GM12873 (cell line): ENCODE results near the gene SYF2.

Experiments used
- TF ChIP-seq, protein P1 (sequence below): IDR thresholded peaks from 2 replicates; pipeline ENCODE4 v1.5.1; 2012; ENCODE audit warnings: low read depth, mild to moderate bottlenecking, moderate library complexity, low read length, control low read depth; ENCODE audit not compliant: insufficient read depth; ENCODE audit errors: missing control alignments

Gene SYF2

DNA sequence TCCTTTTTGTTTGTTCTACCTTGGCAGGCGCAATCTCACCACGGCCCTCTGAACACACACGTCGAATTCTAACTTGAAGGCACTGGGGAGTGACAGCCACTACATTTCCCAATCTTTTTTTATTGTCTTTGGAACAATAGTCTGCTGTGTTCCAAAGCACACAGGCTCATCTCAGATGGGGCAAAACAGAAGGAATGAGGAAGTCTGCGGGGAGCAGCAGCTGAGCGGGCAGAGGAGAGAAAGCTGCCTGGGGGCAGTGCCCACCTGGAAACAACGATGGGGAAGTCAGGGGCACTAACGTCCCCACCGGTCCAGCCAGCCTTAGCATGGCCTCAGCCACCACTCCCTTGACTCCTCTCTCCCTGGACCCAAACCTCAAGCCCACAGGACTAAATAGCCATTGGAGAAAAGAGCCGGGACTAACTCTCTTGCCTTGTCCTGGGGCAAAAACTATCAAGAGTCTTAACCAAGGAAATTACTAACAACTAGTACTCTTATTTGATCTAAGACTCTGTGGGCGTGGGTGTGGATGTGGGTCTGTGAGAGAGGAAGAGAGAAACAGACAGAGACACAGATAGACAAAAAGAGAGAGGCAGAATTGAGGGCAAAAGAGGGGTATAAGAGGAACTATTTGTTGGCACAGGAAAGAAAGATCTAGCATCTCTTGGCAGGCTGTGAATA, 34.2 kb downstream of the SYF2 start:
- TF ChIP-seq, protein P1, sequence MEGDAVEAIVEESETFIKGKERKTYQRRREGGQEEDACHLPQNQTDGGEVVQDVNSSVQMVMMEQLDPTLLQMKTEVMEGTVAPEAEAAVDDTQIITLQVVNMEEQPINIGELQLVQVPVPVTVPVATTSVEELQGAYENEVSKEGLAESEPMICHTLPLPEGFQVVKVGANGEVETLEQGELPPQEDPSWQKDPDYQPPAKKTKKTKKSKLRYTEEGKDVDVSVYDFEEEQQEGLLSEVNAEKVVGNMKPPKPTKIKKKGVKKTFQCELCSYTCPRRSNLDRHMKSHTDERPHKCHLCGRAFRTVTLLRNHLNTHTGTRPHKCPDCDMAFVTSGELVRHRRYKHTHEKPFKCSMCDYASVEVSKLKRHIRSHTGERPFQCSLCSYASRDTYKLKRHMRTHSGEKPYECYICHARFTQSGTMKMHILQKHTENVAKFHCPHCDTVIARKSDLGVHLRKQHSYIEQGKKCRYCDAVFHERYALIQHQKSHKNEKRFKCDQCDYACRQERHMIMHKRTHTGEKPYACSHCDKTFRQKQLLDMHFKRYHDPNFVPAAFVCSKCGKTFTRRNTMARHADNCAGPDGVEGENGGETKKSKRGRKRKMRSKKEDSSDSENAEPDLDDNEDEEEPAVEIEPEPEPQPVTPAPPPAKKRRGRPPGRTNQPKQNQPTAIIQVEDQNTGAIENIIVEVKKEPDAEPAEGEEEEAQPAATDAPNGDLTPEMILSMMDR = no peak

DNA sequence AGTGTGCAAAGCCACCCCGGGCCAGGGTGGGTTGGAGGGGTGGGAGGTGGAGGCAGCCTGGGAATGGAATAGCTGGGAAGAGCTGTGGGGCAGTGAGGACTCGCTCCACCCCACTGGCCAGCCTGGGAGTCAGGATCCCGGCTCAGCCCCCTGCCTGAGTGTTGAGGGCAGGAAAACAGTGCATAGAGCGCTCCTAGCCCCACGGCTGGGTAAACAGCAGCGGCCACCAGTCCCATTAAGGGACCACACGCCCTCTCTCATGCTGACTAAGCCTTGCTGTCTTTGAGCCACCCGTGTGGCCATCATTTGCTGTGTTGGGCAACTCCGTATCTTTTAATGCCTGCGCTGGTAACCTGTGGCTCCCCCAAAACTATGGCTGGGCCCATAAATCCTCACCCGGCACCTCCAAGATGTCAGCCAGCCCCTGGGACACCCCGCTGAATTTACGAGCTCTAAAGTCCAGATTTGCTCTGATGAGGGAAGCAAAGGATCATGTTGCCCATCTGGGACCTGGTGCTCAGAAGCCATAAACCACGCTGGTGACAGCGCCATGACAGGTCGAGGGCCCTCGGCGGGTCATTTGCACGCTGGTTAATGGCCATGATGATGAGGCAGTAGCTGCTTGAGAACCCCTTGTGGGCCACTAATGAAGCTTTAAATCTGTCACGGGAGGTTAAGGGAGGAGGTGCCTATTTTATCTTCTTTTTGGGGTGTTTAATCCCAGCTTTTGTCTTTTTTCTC, 34.9 kb downstream of the SYF2 start:
- TF ChIP-seq, protein P1 = no peak

- TF ChIP-seq, protein P1 = no peak
These were observed 35.5 kb downstream of the SYF2 start for GRCh38 chr1:25196830-25197229.

GRCh38 chr1:25195835-25196234, 36.5 kb downstream of the SYF2 start:
- TF ChIP-seq, protein P1 = no peak

GRCh38 chr1:25194572-25195020, 37.7 kb downstream of the SYF2 start:
- TF ChIP-seq, protein P1 = no peak

- TF ChIP-seq, protein P1 = no peak
These were observed 38.2 kb downstream of the SYF2 start for GRCh38 chr1:25194054-25194453.

DNA sequence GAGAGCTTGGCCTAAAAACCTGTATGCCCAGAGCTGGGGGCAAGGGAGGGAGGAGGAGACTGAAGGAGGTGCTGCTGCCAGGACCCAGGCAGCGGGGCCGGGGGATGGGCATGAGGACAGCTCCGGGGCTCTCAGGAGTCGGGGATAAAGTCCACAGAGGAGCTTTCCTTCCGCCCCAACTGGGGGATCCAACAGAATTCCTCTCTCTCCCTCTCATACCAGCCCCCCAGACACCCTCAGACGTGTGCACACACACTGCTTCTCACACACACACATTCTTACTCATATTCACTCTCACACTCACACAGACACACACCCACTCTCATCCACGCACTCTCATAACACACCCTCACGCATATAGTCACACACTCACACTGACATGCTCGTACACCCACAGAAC, 39.1 kb downstream of the SYF2 start:
- TF ChIP-seq, protein P1 = no peak
